MM.1S (cell line): ENCODE measurements around the gene ZNF598.

ENCODE experiments used
- DNase-seq: peaks from one replicate; pipeline ENCODE4 v3.0.0-alpha.2; 2015
- H2AFZ ChIP-seq: fragments of 300-600 bp; sonication (generic); 2 replicates; pipeline ENCODE4 v1.6.0; 2016; ENCODE audit warnings: antibody characterized with exemption, low read length
- H3F3A ChIP-seq: fragments of 300-600 bp; sonication (generic); 2 replicates; pipeline ENCODE4 v1.6.1; 2016; ENCODE audit warnings: mild to moderate bottlenecking, antibody characterized with exemption, low read length, moderate library complexity, mixed read lengths; ENCODE audit not compliant: insufficient read depth
- H3K27ac ChIP-seq: fragments of 300-600 bp; sonication (generic); 2 replicates; pipeline ENCODE4 v1.5.1; 2016; ENCODE audit warnings: mild to moderate bottlenecking, low read length
- H3K27me3 ChIP-seq: fragments of 300-600 bp; sonication (generic); replicated peaks from 2 replicates; pipeline ENCODE4 v1.6.0; 2016; ENCODE audit warnings: low read length; ENCODE audit not compliant: insufficient read depth
- H3K36me3 ChIP-seq: fragments of 300-600 bp; sonication (generic); replicated peaks from 2 replicates; pipeline ENCODE4 v1.6.1; 2016; ENCODE audit warnings: mild to moderate bottlenecking, low read length, mixed read lengths; ENCODE audit not compliant: insufficient read depth
- H3K4me1 ChIP-seq: fragments of 300-600 bp; sonication (generic); 2 replicates; pipeline ENCODE4 v1.6.1; 2016; ENCODE audit warnings: low read length, mixed read lengths
- H3K4me2 ChIP-seq: fragments of 300-600 bp; sonication (generic); 2 replicates; pipeline ENCODE4 v1.6.0; 2016; ENCODE audit warnings: low read depth, low read length
- H3K4me3 ChIP-seq: fragments of 300-600 bp; sonication (generic); 2 replicates; pipeline ENCODE4 v1.5.1; 2016; ENCODE audit warnings: low read length, mixed read lengths
- H3K79me2 ChIP-seq: fragments of 300-600 bp; sonication (generic); 2 replicates; pipeline ENCODE4 v1.6.1; 2016; ENCODE audit warnings: mixed run types, low read length, mixed read lengths
- H3K9ac ChIP-seq: fragments of 300-600 bp; sonication (generic); 2 replicates; pipeline ENCODE4 v1.6.1; 2016; ENCODE audit warnings: low read length, mixed read lengths
- H3K9me2 ChIP-seq: fragments of 300-600 bp; sonication (generic); replicated peaks from 2 replicates; pipeline ENCODE4 v1.6.1; 2016; ENCODE audit warnings: mild to moderate bottlenecking, low read length, mixed read lengths; ENCODE audit not compliant: insufficient read depth
- H3K9me3 ChIP-seq: fragments of 300-600 bp; sonication (generic); replicated peaks from 2 replicates; pipeline ENCODE4 v1.6.1; 2016; ENCODE audit warnings: mild to moderate bottlenecking, low read length, mixed read lengths; ENCODE audit not compliant: insufficient read depth
- H4K20me1 ChIP-seq: fragments of 300-600 bp; sonication (generic); 2 replicates; pipeline ENCODE4 v1.6.1; 2016; ENCODE audit warnings: mild to moderate bottlenecking, low read length, moderate library complexity, mixed read lengths; ENCODE audit not compliant: insufficient read depth
- EZH2 ChIP-seq: fragments of 300-600 bp; sonication (generic); optimal IDR thresholded peaks from 2 replicates; pipeline ENCODE3; 2017; ENCODE audit warnings: low read depth, mild to moderate bottlenecking, antibody characterized with exemption, low read length, mixed read lengths
- EZH2phosphoT487 ChIP-seq: fragments of 300-600 bp; sonication (generic); IDR thresholded peaks from 2 replicates; pipeline ENCODE4 v1.6.1; 2018; ENCODE audit warnings: antibody characterized with exemption, low read length
- TF ChIP-seq, protein P1 (sequence below): fragments of 300-600 bp; sonication (generic); IDR thresholded peaks from 2 replicates; pipeline ENCODE4 v1.5.1; 2016; ENCODE audit warnings: antibody characterized with exemption, low read length, mixed read lengths

ZNF598 gene

DNA sequence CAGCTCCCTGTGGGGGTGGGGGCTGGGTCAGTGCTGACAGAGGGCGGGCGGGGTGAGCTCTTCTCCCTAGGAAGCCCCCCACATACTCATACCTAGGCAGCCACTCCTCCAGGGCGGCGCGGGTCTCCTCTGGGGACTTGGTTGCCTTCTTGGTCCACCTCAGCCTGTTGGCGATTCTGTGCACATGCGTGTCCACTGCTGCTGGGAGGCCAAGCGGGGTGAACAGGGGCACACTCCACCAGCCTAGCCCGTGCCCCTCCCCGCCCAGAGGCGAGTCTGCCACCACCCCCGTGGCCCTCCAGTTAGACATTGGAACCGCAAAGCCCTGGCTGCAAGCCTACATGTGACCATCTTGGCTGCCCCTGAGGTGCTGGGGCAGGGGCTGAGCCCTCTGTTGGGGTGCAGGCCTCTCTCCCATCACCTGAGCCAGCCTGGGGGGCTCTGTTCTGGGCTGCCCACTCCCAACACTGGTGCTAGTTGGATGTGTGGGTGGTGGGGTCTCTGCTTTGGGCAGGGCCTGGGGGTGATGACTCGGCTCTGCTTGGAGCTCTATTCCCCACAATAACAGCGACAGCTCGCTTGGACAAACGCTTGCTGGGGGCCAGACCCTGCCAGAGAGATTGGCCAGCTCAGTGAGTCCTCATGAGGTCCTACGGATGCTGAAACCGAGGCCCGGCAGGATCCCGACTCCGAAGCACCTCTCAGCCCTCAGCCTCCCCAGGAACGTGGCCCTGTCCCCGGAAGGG is 30.6 kb upstream of the ZNF598 start:
- no peaks in the 10 kb centered on the region for H3K9me3 ChIP-seq
- TF ChIP-seq, protein P1, sequence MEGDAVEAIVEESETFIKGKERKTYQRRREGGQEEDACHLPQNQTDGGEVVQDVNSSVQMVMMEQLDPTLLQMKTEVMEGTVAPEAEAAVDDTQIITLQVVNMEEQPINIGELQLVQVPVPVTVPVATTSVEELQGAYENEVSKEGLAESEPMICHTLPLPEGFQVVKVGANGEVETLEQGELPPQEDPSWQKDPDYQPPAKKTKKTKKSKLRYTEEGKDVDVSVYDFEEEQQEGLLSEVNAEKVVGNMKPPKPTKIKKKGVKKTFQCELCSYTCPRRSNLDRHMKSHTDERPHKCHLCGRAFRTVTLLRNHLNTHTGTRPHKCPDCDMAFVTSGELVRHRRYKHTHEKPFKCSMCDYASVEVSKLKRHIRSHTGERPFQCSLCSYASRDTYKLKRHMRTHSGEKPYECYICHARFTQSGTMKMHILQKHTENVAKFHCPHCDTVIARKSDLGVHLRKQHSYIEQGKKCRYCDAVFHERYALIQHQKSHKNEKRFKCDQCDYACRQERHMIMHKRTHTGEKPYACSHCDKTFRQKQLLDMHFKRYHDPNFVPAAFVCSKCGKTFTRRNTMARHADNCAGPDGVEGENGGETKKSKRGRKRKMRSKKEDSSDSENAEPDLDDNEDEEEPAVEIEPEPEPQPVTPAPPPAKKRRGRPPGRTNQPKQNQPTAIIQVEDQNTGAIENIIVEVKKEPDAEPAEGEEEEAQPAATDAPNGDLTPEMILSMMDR = no peak
- no peak for TF ChIP-seq EZH2phosphoT487
- no peak for TF ChIP-seq EZH2
- no peaks in the 10 kb centered on the region for H3K36me3 ChIP-seq
- no peak overlapping the region for H3K4me2 ChIP-seq
- H4K20me1 ChIP-seq = no peaks in the 10 kb centered on the region
- no peak overlapping the region for H3K9ac ChIP-seq
- no peak overlapping the region for H2AFZ ChIP-seq
- peaks cover 14% of the 10 kb centered on the region for H3K27me3 ChIP-seq
- no peak overlapping the region for H3K4me3 ChIP-seq
- no peak overlapping the region for H3K27ac ChIP-seq
- H3K79me2 ChIP-seq = no peaks in the 10 kb centered on the region
- DNase-seq = no peak
- H3K4me1 ChIP-seq = no peaks in the 10 kb centered on the region
- H3F3A ChIP-seq = no peaks in the 10 kb centered on the region
- no peaks in the 10 kb centered on the region for H3K9me2 ChIP-seq

DNA sequence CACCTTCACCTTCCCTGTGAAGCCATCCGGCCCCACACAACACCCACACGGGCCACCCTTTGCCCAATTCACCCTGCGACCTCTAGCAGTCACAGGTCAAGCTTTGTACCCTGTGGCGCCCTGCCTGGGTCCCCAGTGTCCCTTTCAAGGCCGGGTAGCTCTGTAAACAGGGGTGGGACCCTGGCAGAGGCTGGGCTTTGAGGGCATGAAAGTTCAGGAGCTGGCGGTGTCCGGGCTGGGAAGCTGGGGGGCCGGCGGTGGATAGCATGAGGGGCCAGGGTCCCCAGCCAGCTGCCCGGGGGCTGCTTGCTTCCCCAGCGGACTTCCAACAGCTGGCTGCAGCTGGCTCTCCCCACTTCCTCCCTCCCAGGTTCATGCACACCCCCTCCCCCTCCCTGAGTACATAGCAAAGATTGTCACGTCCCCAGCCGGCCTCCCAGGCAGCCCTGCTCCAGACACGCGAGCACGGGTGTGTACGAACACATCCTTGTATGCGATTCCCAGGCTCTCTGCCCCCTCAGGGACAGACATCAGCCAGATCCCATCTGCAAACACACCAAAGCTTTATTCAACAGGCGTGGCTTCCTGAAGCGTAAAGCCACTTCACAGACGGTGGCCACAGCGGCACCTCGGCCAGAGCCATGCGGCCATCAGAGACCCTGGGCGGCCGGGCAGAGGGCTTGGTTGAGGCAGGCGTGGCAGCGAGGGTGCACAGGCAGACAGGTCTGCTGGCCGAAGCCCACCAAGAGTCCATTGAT is 29.8 kb upstream of the ZNF598 start:
- peaks cover 21% of the 10 kb centered on the region for H3K27me3 ChIP-seq
- H3K79me2 ChIP-seq = no peaks in the 10 kb centered on the region
- no peak overlapping the region for H3K27ac ChIP-seq
- H3K4me3 ChIP-seq = no peak overlapping the region
- H2AFZ ChIP-seq = no peak overlapping the region
- H3K4me1 ChIP-seq = no peaks in the 10 kb centered on the region
- H3K9me2 ChIP-seq = no peaks in the 10 kb centered on the region
- H3K4me2 ChIP-seq = no peak overlapping the region
- no peaks in the 10 kb centered on the region for H3K9me3 ChIP-seq
- no peaks in the 10 kb centered on the region for H4K20me1 ChIP-seq
- no peaks in the 10 kb centered on the region for H3F3A ChIP-seq
- no peak for TF ChIP-seq EZH2phosphoT487
- TF ChIP-seq EZH2 = no peak
- TF ChIP-seq, protein P1 = no peak
- no peaks in the 10 kb centered on the region for H3K36me3 ChIP-seq
- no peak overlapping the region for H3K9ac ChIP-seq
- no peak for DNase-seq

DNA sequence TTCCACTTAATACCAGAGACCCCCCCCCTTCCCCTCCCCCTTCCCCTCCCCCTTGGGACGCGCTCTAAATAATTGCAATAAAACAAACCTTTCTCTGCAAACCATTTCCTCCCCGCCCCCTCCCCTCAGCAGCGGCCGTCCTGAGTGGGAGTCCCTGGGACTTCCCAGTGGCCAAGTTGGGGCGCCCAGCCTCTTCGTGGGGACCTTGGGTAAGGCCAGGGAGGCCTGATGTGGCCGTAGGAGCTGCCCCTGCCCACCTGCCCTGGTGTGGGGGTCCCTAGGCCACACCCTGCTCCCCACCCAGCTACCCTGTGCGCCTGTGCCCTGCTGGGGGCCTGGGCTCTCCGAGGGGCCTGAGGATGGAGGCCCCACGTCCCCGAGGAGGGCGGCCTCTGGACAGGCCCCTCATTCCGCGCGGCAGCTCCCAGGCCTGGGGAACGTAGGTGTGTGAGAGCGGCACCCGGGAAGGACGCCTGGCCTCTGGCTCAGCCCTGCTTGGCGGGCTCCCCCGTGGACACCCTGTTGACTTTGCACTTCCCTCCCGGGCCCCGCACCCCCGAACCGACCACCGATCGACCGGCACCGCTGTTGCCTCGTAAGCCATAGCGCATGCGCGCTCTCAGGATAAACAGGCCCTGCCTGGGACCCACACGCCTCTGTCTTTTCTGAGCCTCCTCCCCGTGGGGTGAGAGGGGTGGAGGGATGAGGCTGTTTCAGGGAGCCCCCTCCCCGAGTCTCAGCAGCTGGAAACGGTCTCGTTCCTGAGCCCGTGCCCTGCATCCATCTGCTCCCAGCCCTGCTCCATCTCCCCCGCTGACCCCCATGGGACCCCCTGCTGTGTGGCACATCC is 29.0 kb upstream of the ZNF598 start:
- Histone ChIP-seq H3K27ac (no peak overlapping the region), H3K4me3 (no peak overlapping the region), H3K36me3 (no peaks in the 10 kb centered on the region), H3K4me2 (no peak overlapping the region), H3K4me1 (no peaks in the 10 kb centered on the region), H3K27me3 (peaks cover 26% of the 10 kb centered on the region), H3K9me2 (no peaks in the 10 kb centered on the region), H3F3A (no peaks in the 10 kb centered on the region), H3K9ac (no peak overlapping the region), H3K79me2 (no peaks in the 10 kb centered on the region), H2AFZ (no peak overlapping the region), H3K9me3 (no peaks in the 10 kb centered on the region), H4K20me1 (no peaks in the 10 kb centered on the region)
- TF ChIP-seq EZH2 = no peak
- TF ChIP-seq, protein P1 = no peak
- no peak for TF ChIP-seq EZH2phosphoT487
- DNase-seq = no peak
